Stimulated activated CD8-positive, alpha-beta memory T cell treated with anti-CD3 and anti-CD28 coated beads, Interleukin-4, amount 100 ng/mL, for 24 hours (primary cell): ENCODE data around the gene TP53TG3B.
"Not testable (repeated sequence)": the region's sequence is repeated elsewhere in the genome, so short reads cannot be mapped to it uniquely, and the experiment has no call there.

Experiments
- DNase-seq: peaks from one replicate; pipeline ENCODE4 v3.0.0-alpha.2; 2020; ENCODE audit warnings: low read depth

TP53TG3B gene, protein sequence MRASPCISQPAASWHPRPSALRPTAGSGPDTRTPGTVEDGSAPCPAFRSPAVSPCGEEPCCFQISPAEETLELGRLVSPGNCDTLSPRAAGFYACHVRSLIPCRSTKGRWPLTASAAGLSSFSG

DNA sequence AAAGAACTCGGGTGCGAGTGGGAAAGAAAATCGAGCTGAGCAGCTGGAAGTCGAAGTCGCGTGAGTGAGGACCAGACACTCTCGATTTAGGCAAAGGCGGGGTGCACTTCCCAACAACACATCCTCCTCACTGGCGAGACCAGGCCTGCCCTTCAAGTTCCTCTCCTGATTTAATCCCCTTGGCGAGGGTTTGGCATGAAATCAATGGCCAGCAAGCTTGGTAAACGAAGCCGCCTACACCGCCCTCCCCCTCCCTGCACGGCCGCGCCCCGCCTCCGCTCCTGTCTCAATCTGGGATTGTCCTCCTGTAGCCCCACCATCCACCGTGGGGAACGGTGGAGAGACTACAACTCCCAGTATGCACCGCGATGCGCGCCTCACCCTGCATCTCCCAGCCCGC lies at the start of gene TP53TG3B:
Gene TP53TG3B, plus strand, starts transcription at position 301 of the 400 bp plus-strand sequence. Its CDS starts 68 bp downstream, at position 369.
- DNase-seq = not testable (repeated sequence)

DNA sequence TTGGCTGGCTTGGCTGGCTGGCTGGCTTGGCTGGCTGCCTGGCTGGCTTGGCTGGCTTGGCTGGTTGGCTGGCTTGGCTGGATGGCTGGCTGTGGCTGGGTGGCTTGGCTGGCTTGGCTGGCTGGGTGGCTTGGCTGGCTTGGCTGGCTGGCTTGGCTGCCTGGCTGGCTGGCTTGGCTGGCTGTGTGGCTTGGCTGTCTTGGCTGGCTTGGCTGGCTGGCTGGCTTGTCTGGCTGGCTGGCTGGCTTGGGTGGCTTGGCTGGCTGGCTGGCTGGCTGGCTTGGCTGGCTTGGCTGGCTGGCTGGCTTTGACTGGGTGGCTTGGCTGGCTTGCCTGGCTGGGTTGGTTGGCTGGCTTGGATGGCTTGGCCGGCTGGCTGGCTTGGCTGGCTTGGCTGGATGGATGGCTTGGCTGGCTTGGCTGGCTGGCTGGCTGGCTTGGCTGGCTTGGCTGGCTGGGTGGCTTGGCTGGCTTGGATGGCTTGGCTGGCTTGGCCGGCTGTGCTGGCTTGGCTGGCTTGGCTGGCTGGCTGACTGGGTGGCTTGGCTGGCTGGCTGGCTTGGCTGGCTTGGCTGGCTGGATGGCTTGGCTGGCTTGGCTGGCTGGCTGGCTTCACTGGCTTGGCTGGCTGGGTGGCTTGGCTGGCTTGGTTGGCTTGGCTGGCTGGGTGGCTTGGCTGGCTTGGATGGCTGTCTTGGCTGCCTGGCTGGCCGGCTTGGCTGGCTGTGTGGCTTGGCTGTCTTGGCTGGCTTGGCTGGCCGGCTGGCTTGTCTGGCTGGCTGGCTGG lies 24.2 kb upstream of the TP53TG3B start:
- not testable (repeated sequence) for DNase-seq

- not testable (repeated sequence) for DNase-seq
Observed at GRCh38 chr16:33337627-33338542, 22.8 kb upstream of the TP53TG3B start.

DNA sequence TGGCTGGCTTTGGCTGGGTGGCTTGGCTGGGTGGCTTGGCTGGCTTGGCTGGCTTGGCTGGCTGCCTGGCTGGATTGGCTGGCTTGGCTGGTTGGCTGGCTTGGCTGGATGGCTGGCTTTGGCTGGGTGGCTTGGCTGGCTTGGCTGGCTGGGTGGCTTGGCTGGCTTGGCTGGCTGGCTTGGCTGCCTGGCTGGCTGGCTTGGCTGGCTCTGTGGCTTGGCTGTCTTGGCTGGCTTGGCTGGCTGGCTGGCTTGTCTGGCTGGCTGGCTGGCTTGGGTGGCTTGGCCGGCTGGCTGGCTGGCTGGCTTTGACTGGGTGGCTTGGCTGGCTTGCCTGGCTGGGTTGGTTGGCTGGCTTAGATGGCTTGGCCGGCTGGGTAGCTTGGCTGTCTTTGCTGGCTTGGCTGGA lies 22.1 kb upstream of the TP53TG3B start:
- DNase-seq = not testable (repeated sequence)

DNA sequence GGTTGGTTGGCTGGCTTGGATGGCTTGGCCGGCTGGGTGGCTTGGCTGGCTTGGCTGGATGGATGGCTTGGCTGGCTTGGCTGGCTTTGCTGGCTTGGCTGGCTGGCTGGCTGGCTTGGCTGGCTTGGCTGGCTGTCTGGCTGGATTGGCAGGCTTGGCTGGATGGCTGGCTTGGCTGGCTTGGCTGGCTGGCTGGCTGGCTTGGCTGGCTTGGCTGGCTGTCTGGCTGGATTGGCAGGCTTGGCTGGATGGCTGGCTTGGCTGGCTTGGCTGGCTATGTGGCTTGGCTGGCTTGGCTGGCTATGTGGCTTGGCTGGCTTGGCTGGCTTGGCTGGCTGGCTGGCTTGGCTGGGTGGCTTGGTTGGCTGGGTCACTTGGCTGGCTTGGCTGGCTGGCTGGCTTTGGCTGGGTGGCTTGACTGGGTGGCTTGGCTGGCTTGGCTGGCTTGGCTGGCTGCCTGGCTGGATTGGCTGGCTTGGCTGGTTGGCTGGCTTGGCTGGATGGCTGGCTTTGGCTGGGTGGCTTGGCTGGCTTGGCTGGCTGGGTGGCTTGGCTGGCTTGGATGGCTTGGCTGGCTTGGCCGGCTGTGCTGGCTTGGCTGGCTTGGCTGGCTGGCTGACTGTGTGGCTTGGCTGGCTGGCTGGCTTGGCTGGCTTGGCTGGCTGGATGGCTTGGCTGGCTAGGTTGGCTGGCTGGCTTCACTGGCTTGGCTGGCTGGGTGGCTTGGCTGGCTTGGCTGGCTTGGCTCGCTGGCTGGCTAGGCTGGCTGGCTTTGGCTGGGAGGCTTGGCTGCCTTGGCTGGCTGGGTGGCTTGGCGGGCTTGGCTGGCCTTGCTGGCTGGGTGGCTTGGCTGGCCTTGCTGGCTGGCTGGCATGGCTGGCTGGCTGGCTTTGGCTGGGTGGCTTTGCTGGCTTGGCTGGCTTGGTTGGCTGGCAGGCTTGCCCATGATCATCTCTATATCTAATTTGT lies 21.3 kb upstream of the TP53TG3B start:
- not testable (repeated sequence) for DNase-seq
